K562 (cell line): ENCODE measurements around the gene KIF23. TPM values are rescaled to one million over a fixed set of nuclear protein-coding genes. Genes with fewer than 3 reads are reported as not detected.

Experiments used
- BRCA1 ChIP-seq, 2 experiments: fragments of 450-650 bp in 1 of 2; sonication (generic) in 1 of 2; formaldehyde crosslinking in 1 of 2; IDR thresholded peaks; 2 replicates each; pipeline versions ENCODE4 v1.5.0 to v1.6.1; 2017 to 2020; ENCODE audit warnings: mild to moderate bottlenecking in 1 of 2, missing genetic modification reagents in 1 of 2
- CHCHD3 ChIP-seq: fragments of 250-450 bp; sonication (Bioruptor Pico); IDR thresholded peaks from 2 replicates; pipeline ENCODE4 v2.1.2; 2022; ENCODE audit warnings: mild to moderate bottlenecking
- HOXB6 ChIP-seq: fragments of 250-450 bp; sonication (Bioruptor Pico); IDR thresholded peaks from 2 replicates; pipeline ENCODE4 v1.5.1; 2022; ENCODE audit warnings: mild to moderate bottlenecking, borderline replicate concordance
- MAFK ChIP-seq: IDR thresholded peaks from 2 replicates; pipeline ENCODE4 v1.6.1; 2011; ENCODE audit warnings: low read length, improper control_type of control experiment
- MEF2A ChIP-seq: IDR thresholded peaks from 2 replicates; pipeline ENCODE4 v1.6.1; 2011; ENCODE audit warnings: low read depth, mild to moderate bottlenecking, low read length, moderate library complexity; ENCODE audit not compliant: control insufficient read depth
- RBM22 ChIP-seq: fragments of 200-400 bp; formaldehyde crosslinking; IDR thresholded peaks from 2 replicates; pipeline ENCODE4 v1.6.1; 2018; ENCODE audit warnings: low read length, low read depth; ENCODE audit not compliant: poor library complexity, severe bottlenecking
- SRF ChIP-seq, 2 experiments: fragments of 250-450, 450-650 bp in 1 of 2; sonication (Bioruptor Pico) in 1 of 2; sonication (generic) in 1 of 2; formaldehyde crosslinking; IDR thresholded peaks; 2 replicates each; pipeline versions ENCODE4 v1.5.0 to v1.5.1; 2020 to 2022; ENCODE audit warnings: mild to moderate bottlenecking in 1 of 2, missing genetic modification reagents in 1 of 2
- TCF3 ChIP-seq: sonication (generic); formaldehyde crosslinking; IDR thresholded peaks from 2 replicates; pipeline ENCODE4 v1.4.0; 2020; ENCODE audit warnings: mild to moderate bottlenecking, missing genetic modification reagents
- THRB ChIP-seq: fragments of 450-650 bp; formaldehyde crosslinking; conservative IDR thresholded peaks from 2 replicates; pipeline ENCODE4 v1.4.0; 2022; ENCODE audit warnings: mild to moderate bottlenecking, missing genetic modification characterization
- polyA plus RNA-seq, 8 experiments: library from polyadenylated mRNA; depleted of rRNA in 4 of 8; stranded (reverse) in 5 of 8; unstranded in 3 of 8; fragments of >200 nt; fragmentation: Nextera tagmentation in 2 of 8; fragmentation: Illumina TruSeq in 1 of 8; extraction: Ambion mirVana in 2 of 8; extraction: Trizol in 1 of 8; gene quantifications; 2 replicates each; pipeline versions ENCODE4 v1.2.1 to v1.2.3, GENCODE V29; 2011 to 2014; ENCODE audit warnings: inconsistent platforms in 1 of 8, missing spikeins in 1 of 8
- total RNA-seq, 7 experiments: library from RNA; depleted of rRNA in 6 of 7; stranded (reverse); fragments of >200 nt in 6 of 7; fragmentation: Illumina TruSeq in 2 of 7; extraction: Trizol in 2 of 7; gene quantifications; 2 replicates each; pipeline versions ENCODE4 v1.2.1 to v1.2.3, GENCODE V29; 2011 to 2021; ENCODE audit warnings: low replicate concordance in 1 of 7
- TF ChIP-seq, protein P1 (sequence below): sonication (generic); formaldehyde crosslinking; IDR thresholded peaks from 2 replicates; pipeline ENCODE4 v1.8.0; 2023; ENCODE audit warnings: missing genetic modification reagents, mild to moderate bottlenecking, borderline replicate concordance
- TF ChIP-seq, protein P2 (sequence below): fragments of 250-450 bp; sonication (Bioruptor Pico); IDR thresholded peaks from 2 replicates; pipeline ENCODE4 v1.5.0; 2021

Gene KIF23
- total and polyA plus RNA-seq, 9 of the 15 experiments (the other 6 are each of a cell fraction or from before 2014, with no cell fraction given) = 29.4 to 58.2 (median 41.9) TPM

- TF ChIP-seq, protein P1, sequence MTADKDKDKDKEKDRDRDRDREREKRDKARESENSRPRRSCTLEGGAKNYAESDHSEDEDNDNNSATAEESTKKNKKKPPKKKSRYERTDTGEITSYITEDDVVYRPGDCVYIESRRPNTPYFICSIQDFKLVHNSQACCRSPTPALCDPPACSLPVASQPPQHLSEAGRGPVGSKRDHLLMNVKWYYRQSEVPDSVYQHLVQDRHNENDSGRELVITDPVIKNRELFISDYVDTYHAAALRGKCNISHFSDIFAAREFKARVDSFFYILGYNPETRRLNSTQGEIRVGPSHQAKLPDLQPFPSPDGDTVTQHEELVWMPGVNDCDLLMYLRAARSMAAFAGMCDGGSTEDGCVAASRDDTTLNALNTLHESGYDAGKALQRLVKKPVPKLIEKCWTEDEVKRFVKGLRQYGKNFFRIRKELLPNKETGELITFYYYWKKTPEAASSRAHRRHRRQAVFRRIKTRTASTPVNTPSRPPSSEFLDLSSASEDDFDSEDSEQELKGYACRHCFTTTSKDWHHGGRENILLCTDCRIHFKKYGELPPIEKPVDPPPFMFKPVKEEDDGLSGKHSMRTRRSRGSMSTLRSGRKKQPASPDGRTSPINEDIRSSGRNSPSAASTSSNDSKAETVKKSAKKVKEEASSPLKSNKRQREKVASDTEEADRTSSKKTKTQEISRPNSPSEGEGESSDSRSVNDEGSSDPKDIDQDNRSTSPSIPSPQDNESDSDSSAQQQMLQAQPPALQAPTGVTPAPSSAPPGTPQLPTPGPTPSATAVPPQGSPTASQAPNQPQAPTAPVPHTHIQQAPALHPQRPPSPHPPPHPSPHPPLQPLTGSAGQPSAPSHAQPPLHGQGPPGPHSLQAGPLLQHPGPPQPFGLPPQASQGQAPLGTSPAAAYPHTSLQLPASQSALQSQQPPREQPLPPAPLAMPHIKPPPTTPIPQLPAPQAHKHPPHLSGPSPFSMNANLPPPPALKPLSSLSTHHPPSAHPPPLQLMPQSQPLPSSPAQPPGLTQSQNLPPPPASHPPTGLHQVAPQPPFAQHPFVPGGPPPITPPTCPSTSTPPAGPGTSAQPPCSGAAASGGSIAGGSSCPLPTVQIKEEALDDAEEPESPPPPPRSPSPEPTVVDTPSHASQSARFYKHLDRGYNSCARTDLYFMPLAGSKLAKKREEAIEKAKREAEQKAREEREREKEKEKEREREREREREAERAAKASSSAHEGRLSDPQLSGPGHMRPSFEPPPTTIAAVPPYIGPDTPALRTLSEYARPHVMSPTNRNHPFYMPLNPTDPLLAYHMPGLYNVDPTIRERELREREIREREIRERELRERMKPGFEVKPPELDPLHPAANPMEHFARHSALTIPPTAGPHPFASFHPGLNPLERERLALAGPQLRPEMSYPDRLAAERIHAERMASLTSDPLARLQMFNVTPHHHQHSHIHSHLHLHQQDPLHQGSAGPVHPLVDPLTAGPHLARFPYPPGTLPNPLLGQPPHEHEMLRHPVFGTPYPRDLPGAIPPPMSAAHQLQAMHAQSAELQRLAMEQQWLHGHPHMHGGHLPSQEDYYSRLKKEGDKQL (CRISPR knock-in tag) = no peak
- TF ChIP-seq RBM22 (no peak), THRB (CRISPR knock-in tag) (no peak), HOXB6 (no peak), BRCA1 (IDR thresholded peaks at IDR 0.05) (no peak), BRCA1 (CRISPR knock-in tag; IDR thresholded peaks at IDR 0.05) (no peak), MAFK (no peak), SRF (CRISPR knock-in tag; IDR thresholded peaks at IDR 0.05) (no peak), TCF3 (CRISPR knock-in tag) (no peak; the same call in 1 of the 2 replicates), CHCHD3 (CRISPR knock-in tag) (no peak), MEF2A (no peak)
- TF ChIP-seq, protein P2, sequence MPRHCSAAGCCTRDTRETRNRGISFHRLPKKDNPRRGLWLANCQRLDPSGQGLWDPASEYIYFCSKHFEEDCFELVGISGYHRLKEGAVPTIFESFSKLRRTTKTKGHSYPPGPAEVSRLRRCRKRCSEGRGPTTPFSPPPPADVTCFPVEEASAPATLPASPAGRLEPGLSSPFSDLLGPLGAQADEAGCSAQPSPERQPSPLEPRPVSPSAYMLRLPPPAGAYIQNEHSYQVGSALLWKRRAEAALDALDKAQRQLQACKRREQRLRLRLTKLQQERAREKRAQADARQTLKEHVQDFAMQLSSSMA = no peak
Observed at GRCh38 chr15:69413822-69414700, at the start of gene KIF23 (continued).
